Heart left ventricle (tissue), 16 donors: ENCODE data around the gene AKTIP. TPM values are rescaled to one million over a fixed set of nuclear protein-coding genes. Genes with fewer than 3 reads are reported as not detected.

Experiments used
- ATAC-seq, 4 donors: fragments of 200-7000 bp; cut with Tn5 transposase; one replicate each; pipeline ENCODE4 v1.9.1; 2020 to 2022; ENCODE audit warnings: moderate library complexity in 4 of 4, mild to moderate bottlenecking in 3 of 4, moderate number of reproducible peaks in 1 of 4
- DNase-seq, 5 donors: peaks; one replicate each; pipeline ENCODE4 v3.0.0-alpha.2; 2020
- H3K27ac ChIP-seq, 12 donors: fragments of 200-600 bp; sonication (generic) in 4 of 12; one replicate each; pipeline versions ENCODE4 v1.5.0 to v1.8.0; 2016 to 2022; ENCODE audit warnings: mild to moderate bottlenecking in 2 of 12
- H3K27me3 ChIP-seq, 9 donors: fragments of 200-600 bp; sonication (generic) in 2 of 9; one replicate each; pipeline versions ENCODE4 v1.5.1 to v1.8.0; 2016 to 2022; ENCODE audit warnings: mild to moderate bottlenecking in 3 of 9
- H3K36me3 ChIP-seq, 9 donors: fragments of 200-600 bp; sonication (generic) in 2 of 9; one replicate each; pipeline versions ENCODE4 v1.5.0 to v1.8.0; 2018 to 2022; ENCODE audit warnings: mild to moderate bottlenecking in 2 of 9
- H3K4me1 ChIP-seq, 12 donors: fragments of 200-600 bp; sonication (generic) in 4 of 12; one replicate each; pipeline versions ENCODE4 v1.5.0 to v1.8.0; 2016 to 2022; ENCODE audit warnings: mild to moderate bottlenecking in 3 of 12
- H3K4me3 ChIP-seq, 12 donors: fragments of 200-600 bp; sonication (generic) in 4 of 12; one replicate each; pipeline versions ENCODE4 v1.5.0 to v1.8.0; 2017 to 2022; ENCODE audit warnings: mild to moderate bottlenecking in 9 of 12, moderate library complexity in 4 of 12
- H3K9me3 ChIP-seq, 12 donors: fragments of 200-600 bp; sonication (generic) in 4 of 12; one replicate each; pipeline versions ENCODE4 v1.5.0 to v1.8.0; 2016 to 2022; ENCODE audit warnings: mild to moderate bottlenecking in 1 of 12
- CTCF ChIP-seq, 12 donors: fragments of 200-600 bp; sonication (generic) in 4 of 12; IDR thresholded peaks; one replicate each; pipeline versions ENCODE4 v1.5.0 to v1.8.0; 2018 to 2022; ENCODE audit warnings: antibody characterized with exemption in 12 of 12, mild to moderate bottlenecking in 5 of 12
- POLR2A ChIP-seq, 2 donors: fragments of 450-650 bp; IDR thresholded peaks; one replicate each; pipeline ENCODE4 v1.6.1; 2017; ENCODE audit warnings: antibody characterized with exemption in 2 of 2, mild to moderate bottlenecking in 2 of 2, moderate library complexity in 2 of 2
- WGBS, 4 donors: extraction: QIAGEN DNeasy Blood & Tissue Kit in 2 of 4; methylation state at CpG; one replicate each; pipeline versions ENCODE4 v1.1.5 to v1.1.7; 2013 to 2018; 5-methylcytosine and 5-hydroxymethylcytosine counted together
- intact Hi-C, 10 donors: fragments of 100-400 bp; cut with DNase I; formaldehyde crosslinking; loops; one replicate each; pipeline versions ENCODE4 v1.11.1 to v1.14.2; 2022
- polyA plus RNA-seq, 2 donors: library from polyadenylated mRNA; stranded (reverse); fragments of 200-250 nt; gene quantifications; one replicate each; pipeline ENCODE4 v1.2.3, GENCODE V29; 2013
- total RNA-seq, 9 donors: library from RNA; depleted of rRNA in 2 of 9; stranded (reverse); fragments of >200 nt in 2 of 9; fragmentation: NEBNext Ultra II Directional in 3 of 9; extraction: Animal tissue kit (Norgen Biotek cat#: 25700) in 3 of 9; gene quantifications; one replicate each; pipeline versions ENCODE4 v1.1.0 to v1.2.4, GENCODE V29; 2016 to 2023
- donor health status: ischemic (EF 13 %, LVEDD 7.1; RV severe dilation, severe dysfunction).
- donor health status: healthy with polysubstance abuse.
- donor health status: DM: no; HTN: yes; CAD: no.
- donor health status: DM: no; HTN: no; CAD: no.
- donor health status: ischemic (EF 25% LVEDD 6.9; RV normal size, moderate dysfunction).
- donor health status: ischemic (EF 25% LVEDD 5.7; RV mildly dilated, moderate dysfunction).
- donor health status: healthy.
- donor health status: DM: yes; HTN: yes; CAD: no.
- donor health status: ischemic (EF 35%, LVEDD 5.7; RV mildly dilated, moderate dysfunction).
- donor health status: nonischemic (EF 11% LVEDD 7.7; RV severe dilation, severe dysfunction).
- donor health status: DM: yes; HTN: yes; CAD: no.
- donor health status: PGD.
- donor health status: ischemic (EF 29% LVEDD 5.4; RV normal size, mild dysfunction).
- donor health status: nonischemic (EF 23%, LVEDD 6.1; RV moderate dilation, normal function).

The AKTIP gene
- total and polyA plus RNA-seq, 11 donors, result 33.6 to 108 (median 81.8) TPM

GRCh38 chr16:53494636-53495035, 8.4 kb downstream of the AKTIP start:
- H3K27me3 ChIP-seq, result no peaks in the 10 kb centered on the region
- H3K4me1 ChIP-seq, result peaks cover 0 to 10% (median 0%) of the 10 kb centered on the region in 12 donors
- DNase-seq (no peak), ATAC-seq (no peak)
- TF ChIP-seq CTCF (IDR thresholded peaks at IDR 0.05) (no peak), POLR2A (IDR thresholded peaks at IDR 0.05) (no peak)
- no peak overlapping the region for H3K4me3 ChIP-seq
- no peak overlapping the region for H3K27ac ChIP-seq
- 90 to 93% (median 93%) methylated on average over 6 of the region's 6 CpGs for WGBS, 4 donors
- peaks cover 4 to 100% (median 98%) of the 10 kb centered on the region in 9 donors for H3K36me3 ChIP-seq
- intact Hi-C loops, result no loop called here
- no peaks in the 10 kb centered on the region for H3K9me3 ChIP-seq

GRCh38 chr16:53492503-53492902, 10.5 kb downstream of the AKTIP start:
- no peaks in the 10 kb centered on the region for H3K9me3 ChIP-seq
- DNase-seq (no peak), ATAC-seq (no peak)
- TF ChIP-seq POLR2A (IDR thresholded peaks at IDR 0.05), result no peak
- no peak for TF ChIP-seq CTCF (IDR thresholded peaks at IDR 0.05)
- peaks cover 0 to 16% (median 0%) of the 10 kb centered on the region in 12 donors for H3K4me1 ChIP-seq
- H3K27ac ChIP-seq, result no peak overlapping the region
- no peaks in the 10 kb centered on the region for H3K27me3 ChIP-seq
- peaks cover 4 to 100% (median 95%) of the 10 kb centered on the region in 9 donors for H3K36me3 ChIP-seq
- no peak overlapping the region for H3K4me3 ChIP-seq
- 93 to 100% (median 98%) methylated on average over 1 of the region's 1 CpG for WGBS, 4 donors
- intact Hi-C loops, result no loop called here

GRCh38 chr16:53489755-53490154, 13.3 kb downstream of the AKTIP start:
- intact Hi-C loops, result no loop called here
- H3K4me3 ChIP-seq, result no peak overlapping the region
- ATAC-seq, result peak in 3 of 4 donors; percentile 37 to 70 (median 65)
- TF ChIP-seq POLR2A (IDR thresholded peaks at IDR 0.05) (no peak), CTCF (IDR thresholded peaks at IDR 0.05) (no peak)
- peaks cover 0 to 9% (median 0%) of the 10 kb centered on the region in 12 donors for H3K9me3 ChIP-seq
- whole genome bisulfite sequencing, 4 donors, result 17 to 53% (median 40%) methylated on average over 1 of the region's 1 CpG
- H3K27me3 ChIP-seq, result no peaks in the 10 kb centered on the region
- peaks cover 4 to 100% (median 90%) of the 10 kb centered on the region in 9 donors for H3K36me3 ChIP-seq
- H3K27ac ChIP-seq, result peak overlapping the region in 9 of 12 donors; percentile 22 to 65 (median 37)
- DNase-seq, result no peak
- peaks cover 0 to 16% (median 0%) of the 10 kb centered on the region in 12 donors for H3K4me1 ChIP-seq

GRCh38 chr16:53486230-53486629, 16.8 kb downstream of the AKTIP start:
- intact Hi-C loops, result no loop called here
- H3K4me1 ChIP-seq, result peaks cover 0 to 17% (median 0%) of the 10 kb centered on the region in 12 donors
- DNase-seq (no peak), ATAC-seq (no peak)
- no peak overlapping the region for H3K27ac ChIP-seq
- H3K9me3 ChIP-seq, result peaks cover 0 to 9% (median 0%) of the 10 kb centered on the region in 12 donors
- TF ChIP-seq POLR2A (IDR thresholded peaks at IDR 0.05), result no peak
- TF ChIP-seq CTCF (IDR thresholded peaks at IDR 0.05), result no peak
- no peaks in the 10 kb centered on the region for H3K27me3 ChIP-seq
- H3K36me3 ChIP-seq, result peaks cover 0 to 100% (median 90%) of the 10 kb centered on the region in 9 donors
- no peak overlapping the region for H3K4me3 ChIP-seq
